ENCODE data around the gene CD9. TPM values are rescaled to one million over a fixed set of nuclear protein-coding genes. Genes with fewer than 3 reads are reported as not detected.

CD9 gene
- polyA plus RNA-seq, 1 donor from 2014 or later: not detected

- Histone ChIP-seq H3K79me2 (replicated peaks; ENCODE audit: insufficient read depth, low read length) (no peaks in the 10 kb centered on the region), H3K9me2 (ENCODE audit: insufficient read depth, low read length) (no peaks in the 10 kb centered on the region), H3K9me3 (ENCODE audit: low read length) (no peaks in the 10 kb centered on the region), H3K4me3 (ENCODE audit: low read length) (no peak overlapping the region), H3K27me3 (ENCODE audit: insufficient read depth, low read depth, low read length) (no peaks in the 10 kb centered on the region), H3K27ac (ENCODE audit: low read length) (no peak overlapping the region), H3K36me3 (ENCODE audit: insufficient read depth, low read length) (no peaks in the 10 kb centered on the region), H4K20me1 (ENCODE audit: insufficient read depth) (no peaks in the 10 kb centered on the region), H3F3A (ENCODE audit: insufficient read depth, low read length, poor library complexity, severe bottlenecking) (no peaks in the 10 kb centered on the region), H3K4me2 (ENCODE audit: low read length) (no peak overlapping the region), H3K9ac (ENCODE audit: low read length) (no peak overlapping the region), H2AFZ (ENCODE audit: low read depth, low read length) (no peak overlapping the region)
- no peak for TF ChIP-seq POLR2AphosphoS5 (IDR thresholded peaks at IDR 0.05)
- no peak for TF ChIP-seq RAD21 (conservative IDR thresholded peaks at IDR 0.05)
- no peak for TF ChIP-seq EP300 (conservative IDR thresholded peaks at IDR 0.05; ENCODE audit: poor library complexity, severe bottlenecking)
- no peak for TF ChIP-seq CTCF (IDR thresholded peaks at IDR 0.05; ENCODE audit: poor library complexity, severe bottlenecking)
- TF ChIP-seq EZH2 (IDR thresholded peaks at IDR 0.05; ENCODE audit: borderline replicate concordance, insufficient read depth, low read length, poor library complexity, severe bottlenecking): no peak
- no peak for TF ChIP-seq MXI1 (conservative IDR thresholded peaks at IDR 0.05; ENCODE audit: poor library complexity, severe bottlenecking)
- TF ChIP-seq REST (IDR thresholded peaks at IDR 0.05; ENCODE audit: borderline replicate concordance): no peak
- TF ChIP-seq SMC3 (conservative IDR thresholded peaks at IDR 0.05; ENCODE audit: poor library complexity): no peak
Measured at GRCh38 chr12:6268484-6269157, 68.4 kb downstream of the CD9 start.

GRCh38 chr12:6269986-6270385 is 69.8 kb downstream of the CD9 start:
- TF ChIP-seq CTCF (IDR thresholded peaks at IDR 0.05; ENCODE audit: poor library complexity, severe bottlenecking) (no peak), EZH2 (IDR thresholded peaks at IDR 0.05; ENCODE audit: borderline replicate concordance, insufficient read depth, low read length, poor library complexity, severe bottlenecking) (no peak), SMC3 (conservative IDR thresholded peaks at IDR 0.05; ENCODE audit: poor library complexity) (no peak), TAF1 (IDR thresholded peaks at IDR 0.05; ENCODE audit: low read depth) (no peak)
- Histone ChIP-seq H3K9me3 (ENCODE audit: low read length) (no peaks in the 10 kb centered on the region), H3K9me2 (ENCODE audit: insufficient read depth, low read length) (no peaks in the 10 kb centered on the region), H2AFZ (ENCODE audit: low read depth, low read length) (no peak overlapping the region), H3K4me2 (ENCODE audit: low read length) (no peak overlapping the region), H3K4me3 (ENCODE audit: low read length) (no peak overlapping the region), H3K79me2 (replicated peaks; ENCODE audit: insufficient read depth, low read length) (no peaks in the 10 kb centered on the region), H3K36me3 (ENCODE audit: insufficient read depth, low read length) (no peaks in the 10 kb centered on the region), H3K27ac (ENCODE audit: low read length) (no peak overlapping the region), H4K20me1 (ENCODE audit: insufficient read depth) (no peaks in the 10 kb centered on the region), H3K9ac (ENCODE audit: low read length) (no peak overlapping the region), H3F3A (ENCODE audit: insufficient read depth, low read length, poor library complexity, severe bottlenecking) (no peaks in the 10 kb centered on the region), H3K27me3 (ENCODE audit: insufficient read depth, low read depth, low read length) (no peaks in the 10 kb centered on the region)
